Measurements from ENCODE around the gene STXBP6. TPM values are rescaled to one million over a fixed set of nuclear protein-coding genes. Genes with fewer than 3 reads are reported as not detected.

Gene STXBP6
- total RNA-seq, 4 donors from 2014 or later, result 11.9 to 30.5 (median 14.6) TPM

DNA sequence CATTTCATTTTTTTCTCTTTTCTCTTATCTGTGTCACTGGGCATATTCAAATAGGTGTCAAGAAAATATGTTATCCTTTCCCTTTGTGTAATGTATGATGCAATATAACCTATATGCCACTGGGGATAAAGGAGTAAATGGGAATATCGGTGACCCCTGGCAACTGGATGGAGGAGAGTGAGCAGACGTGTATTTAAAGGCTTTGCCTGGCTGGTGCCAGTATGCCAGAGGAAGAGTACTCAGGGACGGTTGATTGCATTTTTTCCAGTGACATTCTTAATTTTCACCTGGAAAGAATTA lies 12.0 kb upstream of the STXBP6 start:
- no peaks in the 10 kb centered on the region for H3K4me1 ChIP-seq
- TF ChIP-seq, protein P1, sequence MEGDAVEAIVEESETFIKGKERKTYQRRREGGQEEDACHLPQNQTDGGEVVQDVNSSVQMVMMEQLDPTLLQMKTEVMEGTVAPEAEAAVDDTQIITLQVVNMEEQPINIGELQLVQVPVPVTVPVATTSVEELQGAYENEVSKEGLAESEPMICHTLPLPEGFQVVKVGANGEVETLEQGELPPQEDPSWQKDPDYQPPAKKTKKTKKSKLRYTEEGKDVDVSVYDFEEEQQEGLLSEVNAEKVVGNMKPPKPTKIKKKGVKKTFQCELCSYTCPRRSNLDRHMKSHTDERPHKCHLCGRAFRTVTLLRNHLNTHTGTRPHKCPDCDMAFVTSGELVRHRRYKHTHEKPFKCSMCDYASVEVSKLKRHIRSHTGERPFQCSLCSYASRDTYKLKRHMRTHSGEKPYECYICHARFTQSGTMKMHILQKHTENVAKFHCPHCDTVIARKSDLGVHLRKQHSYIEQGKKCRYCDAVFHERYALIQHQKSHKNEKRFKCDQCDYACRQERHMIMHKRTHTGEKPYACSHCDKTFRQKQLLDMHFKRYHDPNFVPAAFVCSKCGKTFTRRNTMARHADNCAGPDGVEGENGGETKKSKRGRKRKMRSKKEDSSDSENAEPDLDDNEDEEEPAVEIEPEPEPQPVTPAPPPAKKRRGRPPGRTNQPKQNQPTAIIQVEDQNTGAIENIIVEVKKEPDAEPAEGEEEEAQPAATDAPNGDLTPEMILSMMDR (IDR thresholded peaks at IDR 0.05), result no peak
- TF ChIP-seq POLR2A (IDR thresholded peaks at IDR 0.05), result no peak
- no peaks in the 10 kb centered on the region for H3K36me3 ChIP-seq
- no peak overlapping the region for H3K4me3 ChIP-seq
- H3K9me3 ChIP-seq, result no peaks in the 10 kb centered on the region
- no peak overlapping the region for H3K27ac ChIP-seq
- DNase-seq, result no peak
- intact Hi-C loops (cut with DNase I; ENCODE audit: low total_unique reads), result no loop called here
- H3K27me3 ChIP-seq, result no peaks in the 10 kb centered on the region

DNA sequence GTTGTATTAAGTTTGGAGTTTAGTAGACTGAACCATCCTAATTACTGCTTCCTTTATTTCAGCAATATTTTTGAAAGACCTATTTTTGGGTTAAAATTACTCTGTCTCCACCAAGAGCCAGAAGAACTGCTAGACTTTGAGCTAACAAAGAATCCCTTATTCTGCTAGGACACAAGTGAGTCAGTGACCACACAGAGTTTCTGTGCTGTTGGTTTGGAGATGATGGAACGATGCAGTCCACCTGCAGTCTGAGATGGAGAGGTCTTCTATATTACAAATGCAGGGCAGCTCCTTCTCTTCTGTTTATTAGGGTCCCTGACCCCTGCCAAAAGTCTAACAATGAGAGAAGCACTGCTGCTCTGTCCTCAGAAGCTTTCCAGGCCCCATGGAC lies 6.7 kb upstream of the STXBP6 start:
- H3K27me3 ChIP-seq, result no peaks in the 10 kb centered on the region
- no peak overlapping the region for H3K4me3 ChIP-seq
- no peak overlapping the region for H3K27ac ChIP-seq
- no peak for DNase-seq
- intact Hi-C loops (cut with DNase I; ENCODE audit: low total_unique reads), result no loop called here
- H3K36me3 ChIP-seq, result no peaks in the 10 kb centered on the region
- no peak for TF ChIP-seq POLR2A (IDR thresholded peaks at IDR 0.05)
- TF ChIP-seq, protein P1 (IDR thresholded peaks at IDR 0.05), result no peak
- no peaks in the 10 kb centered on the region for H3K4me1 ChIP-seq
- no peaks in the 10 kb centered on the region for H3K9me3 ChIP-seq

DNA sequence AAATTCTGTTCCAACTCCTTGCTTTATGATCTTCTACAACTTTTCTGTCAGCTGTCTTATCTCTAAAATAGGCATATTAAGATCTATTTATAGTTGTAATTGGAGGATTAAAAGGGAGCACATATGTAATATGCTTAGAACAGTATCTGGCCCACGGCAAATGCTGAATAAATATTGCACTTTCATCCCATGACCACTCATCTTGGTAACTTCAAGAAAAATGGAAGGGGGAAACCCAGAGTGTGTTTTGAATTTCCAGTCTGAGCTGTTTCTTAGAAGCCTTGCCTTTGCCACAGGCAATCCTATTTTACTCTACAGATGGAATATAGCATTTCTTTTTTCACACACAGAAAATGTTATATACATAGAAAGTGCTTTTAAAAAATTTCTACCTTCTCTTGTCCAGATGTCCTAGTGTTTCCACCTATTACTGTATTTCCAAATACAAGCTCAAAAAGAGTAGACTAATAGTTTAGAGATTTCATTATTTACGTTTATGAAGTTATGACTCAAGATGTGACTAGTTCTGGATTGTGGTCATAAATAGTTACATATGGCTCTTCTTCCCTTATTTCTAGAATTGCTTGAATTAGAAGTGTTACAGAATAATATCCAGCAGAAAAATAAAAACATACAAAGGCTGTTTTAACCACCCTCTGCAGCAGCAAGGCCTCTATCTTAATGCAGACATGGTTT lies 6.2 kb upstream of the STXBP6 start:
- Histone ChIP-seq H3K9me3 (no peaks in the 10 kb centered on the region), H3K4me3 (no peak overlapping the region), H3K27ac (no peak overlapping the region), H3K4me1 (peaks cover 0 to under 1% of the 10 kb centered on the region in 2 donors), H3K27me3 (no peaks in the 10 kb centered on the region), H3K36me3 (no peaks in the 10 kb centered on the region)
- intact Hi-C loops (cut with DNase I; ENCODE audit: low total_unique reads), result no loop called here
- TF ChIP-seq, protein P1 (IDR thresholded peaks at IDR 0.05), result no peak
- TF ChIP-seq POLR2A (IDR thresholded peaks at IDR 0.05), result no peak
- DNase-seq, result no peak

DNA sequence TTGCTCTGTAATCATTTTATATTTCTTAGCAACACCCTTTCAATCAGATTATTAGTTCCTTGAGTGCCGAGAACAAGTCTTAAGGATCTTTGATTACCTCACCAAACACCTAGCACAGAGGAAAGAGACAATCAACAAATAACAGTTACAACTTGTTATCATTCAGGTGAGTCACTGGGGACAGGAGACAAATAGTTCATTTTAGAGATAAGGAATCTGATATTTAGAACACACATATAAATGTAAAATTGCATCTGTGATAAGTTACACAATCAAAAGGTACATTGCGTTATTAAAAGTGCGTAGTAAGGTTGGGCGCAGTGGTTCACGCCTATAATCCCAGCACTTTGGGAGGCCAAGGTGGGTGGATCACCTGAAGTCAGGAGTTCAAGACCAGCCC lies 5.1 kb upstream of the STXBP6 start:
- no peak overlapping the region for H3K27ac ChIP-seq
- no peaks in the 10 kb centered on the region for H3K36me3 ChIP-seq
- DNase-seq, result no peak
- no peaks in the 10 kb centered on the region for H3K9me3 ChIP-seq
- intact Hi-C loops (cut with DNase I; ENCODE audit: low total_unique reads), result no loop called here
- peaks cover 0 to 4% of the 10 kb centered on the region in 2 donors for H3K4me1 ChIP-seq
- TF ChIP-seq, protein P1 (IDR thresholded peaks at IDR 0.05), result no peak
- no peak for TF ChIP-seq POLR2A (IDR thresholded peaks at IDR 0.05)
- H3K4me3 ChIP-seq, result no peak overlapping the region
- H3K27me3 ChIP-seq, result no peaks in the 10 kb centered on the region

DNA sequence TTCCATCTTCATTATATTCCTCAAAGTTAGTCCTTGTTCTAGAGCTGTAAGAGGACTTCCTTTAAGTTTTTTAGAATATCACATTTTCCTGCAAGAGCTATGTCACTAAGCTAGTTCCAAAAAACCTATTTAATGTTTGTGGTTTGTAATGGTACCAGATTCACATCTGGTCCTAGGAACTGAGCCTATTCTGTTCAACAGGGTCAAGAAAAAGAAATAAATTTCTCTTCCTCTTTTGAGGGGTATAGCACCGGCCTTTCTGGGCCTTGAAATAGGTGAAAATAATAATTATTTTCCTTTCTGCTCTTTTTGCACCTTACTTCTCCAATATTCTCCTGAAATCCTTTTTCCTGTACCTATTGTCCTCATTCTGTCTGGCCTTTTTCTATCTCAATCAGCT lies 3.6 kb upstream of the STXBP6 start:
- intact Hi-C loops (cut with DNase I; ENCODE audit: low total_unique reads), result no loop called here
- DNase-seq, result no peak
- Histone ChIP-seq H3K4me1 (peaks cover 0 to 4% of the 10 kb centered on the region in 2 donors), H3K4me3 (no peak overlapping the region), H3K9me3 (no peaks in the 10 kb centered on the region), H3K27ac (no peak overlapping the region), H3K36me3 (no peaks in the 10 kb centered on the region), H3K27me3 (no peaks in the 10 kb centered on the region)
- TF ChIP-seq, protein P1 (IDR thresholded peaks at IDR 0.05), result no peak
- no peak for TF ChIP-seq POLR2A (IDR thresholded peaks at IDR 0.05)

All from uterus (tissue), 4 donors.